Endothelial cell of umbilical vein (primary cell): ENCODE results near the gene BRICD5. TPM values are rescaled to one million over a fixed set of nuclear protein-coding genes. Genes with fewer than 3 reads are reported as not detected.

Source experiments
- BruUV-seq: library from RNA; stranded (reverse); fragments of 400-500 nt; replicated peaks from 2 replicates; lab custom pipeline; 2021; lab: Mats Ljungman, UMichigan
- CTCF ChIA-PET: fragments of 300-600, 350-600 bp; sonication (Branson Sonifier 250); formaldehyde crosslinking; loops from one replicate; lab custom pipeline; 2021; ENCODE audit warnings: antibody characterized with exemption, inconsistent platforms; lab: Charles Lee
- POLR2A ChIA-PET: fragments of 300-600, 350-600 bp; sonication (Branson Sonifier 250); formaldehyde crosslinking; loops from one replicate; lab custom pipeline; 2021; ENCODE audit warnings: antibody characterized with exemption, inconsistent platforms; lab: Charles Lee
- DNase-seq: peaks from one replicate; pipeline ENCODE4 v3.0.0-alpha.2; 2011; ENCODE audit warnings: low read depth, low spot score
- FAIRE-seq: peaks from 2 replicates; lab custom pipeline; 2011; peaks lifted over from hg19 to GRCh38; lab: Jason Lieb, UNC
- H2AFZ ChIP-seq: 2 replicates; pipeline ENCODE4 v1.6.0; 2012; ENCODE audit warnings: low read depth, low read length, control low read depth, inconsistent platforms
- H3K27ac ChIP-seq: 2 replicates; pipeline ENCODE4 v1.5.1; 2011; ENCODE audit warnings: low read depth, mild to moderate bottlenecking, control low read depth, low read length, moderate library complexity; ENCODE audit not compliant: insufficient read depth
- H3K27me3 ChIP-seq, 2 experiments: 2 replicates each; pipeline versions ENCODE4 v1.6.0 to v1.6.1; 2011; ENCODE audit warnings: low read length in 2 of 2, mixed read lengths in 1 of 2; ENCODE audit not compliant: control insufficient read depth in 2 of 2, insufficient read depth in 2 of 2
- H3K36me3 ChIP-seq, 2 experiments: 2 replicates in 1 of 2; 3 replicates in 1 of 2; pipeline ENCODE4 v1.5.1; 2011; ENCODE audit warnings: low read length in 2 of 2, mild to moderate bottlenecking in 1 of 2, moderate library complexity in 1 of 2; ENCODE audit not compliant: control insufficient read depth in 2 of 2, insufficient read depth in 2 of 2; ENCODE audit errors: extremely low read depth in 1 of 2
- H3K4me1 ChIP-seq: 3 replicates; pipeline ENCODE4 v1.5.1; 2011; ENCODE audit warnings: mild to moderate bottlenecking, low read length; ENCODE audit not compliant: control insufficient read depth, insufficient read depth; ENCODE audit errors: extremely low read depth
- H3K4me2 ChIP-seq: 2 replicates; pipeline ENCODE4 v1.6.1; 2011; ENCODE audit warnings: low read length, control low read depth, mixed read lengths; ENCODE audit not compliant: insufficient read depth
- H3K4me3 ChIP-seq, 3 experiments: fragments of 200-600 bp in 1 of 3; sonication (generic), shearing (Covaris generic) in 1 of 3; replicated peaks in 1 of 3; 2 replicates each; pipeline ENCODE4 v1.5.1; 2011 to 2016; ENCODE audit warnings: control low read depth in 3 of 3, low read length in 3 of 3, mild to moderate bottlenecking in 2 of 3, inconsistent platforms in 1 of 3, low read depth in 1 of 3, moderate library complexity in 1 of 3; ENCODE audit not compliant: insufficient read depth in 1 of 3
- H3K79me2 ChIP-seq: 2 replicates; pipeline ENCODE4 v1.6.0; 2012; ENCODE audit warnings: low read length, inconsistent platforms; ENCODE audit not compliant: control insufficient read depth, insufficient read depth
- H3K9ac ChIP-seq: replicated peaks from 2 replicates; pipeline ENCODE3; 2011; ENCODE audit warnings: low read length, control low read depth; ENCODE audit not compliant: insufficient read depth; ENCODE audit errors: extremely low read depth
- H3K9me1 ChIP-seq: replicated peaks from 3 replicates; pipeline ENCODE4 v1.6.0; 2011; ENCODE audit warnings: mild to moderate bottlenecking, low read length; ENCODE audit not compliant: control insufficient read depth, insufficient read depth; ENCODE audit errors: extremely low read depth
- H3K9me3 ChIP-seq: replicated peaks from 2 replicates; pipeline ENCODE4 v1.5.1; 2012; ENCODE audit warnings: low read length, inconsistent platforms; ENCODE audit not compliant: control insufficient read depth, insufficient read depth
- H4K20me1 ChIP-seq: replicated peaks from 2 replicates; pipeline ENCODE3; 2011; ENCODE audit warnings: mild to moderate bottlenecking, low read length; ENCODE audit not compliant: control insufficient read depth, insufficient read depth; ENCODE audit errors: extremely low read depth
- CTCF ChIP-seq, 2 donors: IDR thresholded peaks; 1 replicate in 1 of 2; 2 replicates in 1 of 2; pipeline ENCODE4 v1.5.1; 2011; ENCODE audit warnings: low read length in 2 of 2, mild to moderate bottlenecking in 2 of 2, moderate library complexity in 2 of 2, control low read depth in 1 of 2, inconsistent platforms in 1 of 2, low read depth in 1 of 2; ENCODE audit not compliant: insufficient read depth in 1 of 2; ENCODE audit errors: extremely low read depth in 1 of 2
- JUN ChIP-seq: IDR thresholded peaks from 2 replicates; pipeline ENCODE4 v1.6.1; 2011; ENCODE audit warnings: borderline replicate concordance, low read depth; ENCODE audit not compliant: insufficient read length, insufficient read depth
- MYC ChIP-seq: IDR thresholded peaks from one replicate; pipeline ENCODE4 v1.6.1; 2011; ENCODE audit warnings: mild to moderate bottlenecking, low read depth, low read length
- POLR2A ChIP-seq: IDR thresholded peaks from 2 replicates; pipeline ENCODE4 v1.6.1; 2012; ENCODE audit warnings: low read depth, mild to moderate bottlenecking, control low read depth, low read length
- POLR2AphosphoS5 ChIP-seq: IDR thresholded peaks from 2 replicates; pipeline ENCODE4 v1.6.1; 2012; ENCODE audit warnings: low read depth, mild to moderate bottlenecking, control low read depth, low read length, moderate library complexity; ENCODE audit not compliant: insufficient read depth
- dilution Hi-C: fragments of 300-500 bp; cut with MboI; formaldehyde crosslinking; loops from one replicate; pipeline ENCODE4 v1.15.0; 2019; ENCODE audit warnings: low sequenced_read_pairs; ENCODE audit not compliant: extremely low pct_ligation_motif_present
- intact Hi-C: fragments of 100-400 bp; cut with micrococcal nuclease; formaldehyde crosslinking; loops from one replicate; pipeline ENCODE4 v1.10.0; 2022
- polyA plus RNA-seq, 4 experiments: library from polyadenylated mRNA; depleted of rRNA in 3 of 4; stranded (reverse) in 3 of 4; unstranded in 1 of 4; fragments of >200 nt; gene quantifications; 2 replicates each; pipeline versions ENCODE4 v1.2.1 to v1.2.3, GENCODE V29; 2011 to 2012; ENCODE audit warnings: missing spikeins in 1 of 4
- total RNA-seq: library from RNA; stranded (reverse); gene quantifications from 2 replicates; pipeline ENCODE4 v1.2.3, GENCODE V29; 2021
- TF ChIP-seq, protein P1 (sequence below): IDR thresholded peaks from 2 replicates; pipeline ENCODE4 v1.6.1; 2011; ENCODE audit not compliant: insufficient read depth, insufficient read length

Gene BRICD5
- total and polyA plus RNA-seq, 2 donors (not counting 3 experiments of a cell fraction or from before 2014, with no cell fraction given), result 5.6 to 8.4 TPM

DNA sequence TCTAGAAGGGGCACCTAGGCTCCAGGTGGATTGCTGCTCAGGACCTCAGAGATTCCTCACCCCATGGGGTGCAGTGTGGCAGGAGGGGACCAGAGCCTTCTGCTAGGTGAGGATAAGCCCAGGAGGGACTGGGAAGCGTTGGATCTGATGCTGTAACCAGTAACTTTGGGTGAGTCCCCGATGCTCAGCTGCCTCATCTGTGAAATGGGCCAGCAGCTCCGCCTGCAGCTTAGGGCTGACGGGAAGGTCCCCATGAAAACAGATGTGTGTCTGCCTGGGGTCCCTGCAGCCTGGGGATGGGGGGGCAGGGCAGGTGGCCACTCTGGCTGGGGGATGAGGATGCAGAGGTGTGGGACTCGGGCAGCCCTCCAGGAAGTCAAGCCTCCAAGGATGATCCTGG lies 11.6 kb downstream of the BRICD5 start:
- DNase-seq (no peak), FAIRE-seq (no peak)
- H3K4me3 ChIP-seq, result no peak overlapping the region
- H3K27me3 ChIP-seq, result peaks cover 28 to 39% of the 10 kb centered on the region in 2 experiments
- H3K36me3 ChIP-seq, result no peaks in the 10 kb centered on the region
- intact Hi-C loops (loop anchor here (5.0 kb wide), 1 partner anchor 53 kb away; the partner anchor contains the start of gene ECI1), dilution Hi-C loops (no loop called here)
- POLR2A ChIA-PET, result no interaction called here
- H3K79me2 ChIP-seq, result no peaks in the 10 kb centered on the region
- no peaks in the 10 kb centered on the region for H3K9me3 ChIP-seq
- TF ChIP-seq JUN (no peak), MYC (no peak), CTCF (IDR thresholded peaks at IDR 0.05; ENCODE audit: extremely low read depth in 1 of 2, insufficient read depth in 1 of 2, low read depth in 1 of 2, low read length in 2 of 2) (no peak)
- H3K9ac ChIP-seq, result no peak overlapping the region
- no peak overlapping the region for H2AFZ ChIP-seq
- BruUV-seq, result no TSS peak
- no peak overlapping the region for H3K27ac ChIP-seq
- no peaks in the 10 kb centered on the region for H3K4me1 ChIP-seq
- H3K9me1 ChIP-seq, result no peaks in the 10 kb centered on the region
- CTCF ChIA-PET, result interaction anchor here (0.5 kb wide), 1 partner anchor 248 kb away, joined by 3 read pairs; no protein-coding TSS in a partner anchor
- H3K4me2 ChIP-seq, result no peak overlapping the region
- H4K20me1 ChIP-seq, result no peaks in the 10 kb centered on the region

DNA sequence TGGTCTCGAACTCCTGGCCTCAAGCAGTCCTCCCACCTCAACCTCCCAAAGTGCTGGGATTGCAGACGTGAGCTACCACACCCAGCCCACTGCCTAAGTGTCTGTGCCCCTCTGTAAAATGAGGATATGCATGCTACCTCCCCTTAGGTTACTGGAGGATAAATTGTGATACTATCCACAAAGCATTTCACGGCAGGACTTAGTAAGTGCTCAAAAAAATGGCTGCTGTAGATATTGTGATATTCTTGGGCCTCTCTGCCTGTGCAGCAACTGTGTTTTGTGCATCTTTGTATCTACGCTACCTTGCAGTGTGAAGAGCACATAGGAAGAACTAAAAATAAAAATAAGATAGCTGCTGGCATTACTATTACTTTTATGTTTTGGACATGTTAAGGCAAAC lies 12.4 kb downstream of the BRICD5 start:
- Histone ChIP-seq H3K4me1 (no peaks in the 10 kb centered on the region), H3K9ac (no peak overlapping the region), H3K9me3 (no peaks in the 10 kb centered on the region), H3K36me3 (no peaks in the 10 kb centered on the region), H3K4me2 (no peak overlapping the region), H4K20me1 (no peaks in the 10 kb centered on the region), H3K9me1 (no peaks in the 10 kb centered on the region), H3K4me3 (no peak overlapping the region), H3K27me3 (peaks cover 28 to 39% of the 10 kb centered on the region in 2 experiments), H2AFZ (no peak overlapping the region), H3K27ac (no peak overlapping the region), H3K79me2 (no peaks in the 10 kb centered on the region)
- dilution Hi-C loops (no loop called here), intact Hi-C loops (loop anchor here (5.0 kb wide), 1 partner anchor 54 kb away; the partner anchor contains the start of gene ECI1)
- POLR2A ChIA-PET, result no interaction called here
- no TSS peak for BruUV-seq
- FAIRE-seq (no peak), DNase-seq (no peak)
- CTCF ChIA-PET, result interaction anchor here (0.5 kb wide), 1 partner anchor 249 kb away, joined by 3 read pairs; no protein-coding TSS in a partner anchor
- TF ChIP-seq, protein P1, sequence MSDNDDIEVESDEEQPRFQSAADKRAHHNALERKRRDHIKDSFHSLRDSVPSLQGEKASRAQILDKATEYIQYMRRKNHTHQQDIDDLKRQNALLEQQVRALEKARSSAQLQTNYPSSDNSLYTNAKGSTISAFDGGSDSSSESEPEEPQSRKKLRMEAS, result no peak
- no peak for TF ChIP-seq POLR2A
- no peak for TF ChIP-seq MYC
- TF ChIP-seq CTCF (IDR thresholded peaks at IDR 0.05; ENCODE audit: extremely low read depth in 1 of 2, insufficient read depth in 1 of 2, low read depth in 1 of 2, low read length in 2 of 2), result no peak
- TF ChIP-seq POLR2AphosphoS5, result no peak
